ENCODE measurements around the gene DPP9. TPM values are rescaled to one million over a fixed set of nuclear protein-coding genes. Genes with fewer than 3 reads are reported as not detected.

Gene DPP9
- polyA plus RNA-seq, 2 of the 4 experiments (the other 2 are of a cell fraction): 10.1 to 53.5 TPM

DNA sequence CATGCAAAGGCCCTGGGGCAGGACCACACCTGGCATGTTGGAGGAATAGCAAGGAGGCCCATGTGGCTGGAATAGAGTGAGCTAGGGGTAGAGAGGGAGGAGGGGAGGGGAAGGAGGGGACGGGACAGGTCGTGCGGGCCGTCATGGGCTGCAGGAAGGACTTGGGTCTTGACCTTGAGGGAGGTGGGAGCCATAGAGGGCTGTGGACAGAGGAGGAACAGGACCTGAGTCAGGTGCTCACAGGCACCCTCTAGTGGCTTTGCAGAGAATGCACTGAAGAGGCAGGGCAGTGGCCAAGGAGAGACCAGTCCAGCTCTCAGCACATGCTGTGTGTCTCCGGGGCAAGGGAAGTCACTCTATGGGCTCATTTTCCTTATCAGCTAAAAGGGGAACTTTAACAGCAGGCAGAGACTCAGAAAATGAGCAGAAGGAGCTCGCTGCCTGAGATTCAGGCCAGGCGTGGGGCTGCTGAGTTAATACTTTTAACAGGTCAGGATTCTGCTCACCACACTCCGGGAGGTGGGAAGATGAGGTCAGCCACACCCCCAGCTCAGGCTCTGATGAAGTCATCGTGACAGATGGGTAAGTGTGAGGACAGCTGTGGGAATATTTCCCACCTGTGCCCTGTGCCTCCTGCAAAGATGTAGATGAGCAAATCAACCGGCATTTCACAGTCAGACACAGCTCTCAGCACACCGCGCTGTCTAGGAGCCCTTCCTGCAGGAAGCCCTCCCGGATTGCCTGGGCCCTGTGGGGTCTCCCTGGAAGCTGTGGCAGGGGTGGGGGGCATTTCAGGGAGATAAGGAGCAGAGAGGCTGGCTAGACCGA, 90.3 kb downstream of the DPP9 start:
- TF ChIP-seq JUN (IDR thresholded peaks at IDR 0.05) (no peak), CBX8 (IDR thresholded peaks at IDR 0.05) (no peak), RAD21 (conservative IDR thresholded peaks at IDR 0.05 in 1 of 2, IDR thresholded peaks at IDR 0.05 in 1 of 2) (peak; percentile 46 to 47; a peak in 4 of 5 replicates), CEBPB (IDR thresholded peaks at IDR 0.05) (no peak), KDM1A (IDR thresholded peaks at IDR 0.05; ENCODE audit: low read depth) (peak; percentile 99), ZC3H11A (IDR thresholded peaks at IDR 0.05) (no peak), CHD4 (IDR thresholded peaks at IDR 0.05; ENCODE audit: borderline replicate concordance) (peak; percentile 68; the same call in 1 of the 2 replicates), HOXB13 (CRISPR knock-in tag; IDR thresholded peaks at IDR 0.05; ENCODE audit: low read depth) (no peak), RNF2 (IDR thresholded peaks at IDR 0.05; ENCODE audit: borderline replicate concordance, low read depth) (no peak), POLR2A (IDR thresholded peaks at IDR 0.05; ENCODE audit: low read length) (no peak), NFE2L2 (conservative IDR thresholded peaks at IDR 0.05; ENCODE audit: low read length) (no peak), CBX2 (IDR thresholded peaks at IDR 0.05; ENCODE audit: borderline replicate concordance, low read depth) (no peak), FOSL2 (IDR thresholded peaks at IDR 0.05) (no peak), FOSL2 (CRISPR knock-in tag; IDR thresholded peaks at IDR 0.05) (peak; percentile 4; the same call in 1 of the 2 replicates), ZFP36 (IDR thresholded peaks at IDR 0.05; ENCODE audit: borderline replicate concordance, partially characterized antibody) (peak; percentile 97), RCOR1 (IDR thresholded peaks at IDR 0.05; ENCODE audit: low read depth, low read length) (0 out of 2 replicates have a peak, but pooled peaks have one; percentile 77), SREBF2 (IDR thresholded peaks at IDR 0.05) (no peak), HDAC2 (IDR thresholded peaks at IDR 0.05) (peak; percentile 93), POLR2AphosphoS2 (conservative IDR thresholded peaks at IDR 0.05; ENCODE audit: low read length) (no peak), SMC3 (IDR thresholded peaks at IDR 0.05) (peak; percentile 48), ESRRA (IDR thresholded peaks at IDR 0.05; ENCODE audit: borderline replicate concordance, low read length) (peak; percentile 19; the same call in 1 of the 2 replicates), MYC (IDR thresholded peaks at IDR 0.05; ENCODE audit: borderline replicate concordance, low read length) (no peak)
- TF ChIP-seq, protein P1, sequence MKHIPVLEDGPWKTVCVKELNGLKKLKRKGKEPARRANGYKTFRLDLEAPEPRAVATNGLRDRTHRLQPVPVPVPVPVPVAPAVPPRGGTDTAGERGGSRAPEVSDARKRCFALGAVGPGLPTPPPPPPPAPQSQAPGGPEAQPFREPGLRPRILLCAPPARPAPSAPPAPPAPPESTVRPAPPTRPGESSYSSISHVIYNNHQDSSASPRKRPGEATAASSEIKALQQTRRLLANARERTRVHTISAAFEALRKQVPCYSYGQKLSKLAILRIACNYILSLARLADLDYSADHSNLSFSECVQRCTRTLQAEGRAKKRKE (CRISPR knock-in tag; IDR thresholded peaks at IDR 0.05; ENCODE audit: low read depth): no peak
- TF ChIP-seq, protein P2, sequence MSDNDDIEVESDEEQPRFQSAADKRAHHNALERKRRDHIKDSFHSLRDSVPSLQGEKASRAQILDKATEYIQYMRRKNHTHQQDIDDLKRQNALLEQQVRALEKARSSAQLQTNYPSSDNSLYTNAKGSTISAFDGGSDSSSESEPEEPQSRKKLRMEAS (IDR thresholded peaks at IDR 0.05): peak; percentile 49; the same call in 1 of the 2 replicates
- TF ChIP-seq, protein P3, sequence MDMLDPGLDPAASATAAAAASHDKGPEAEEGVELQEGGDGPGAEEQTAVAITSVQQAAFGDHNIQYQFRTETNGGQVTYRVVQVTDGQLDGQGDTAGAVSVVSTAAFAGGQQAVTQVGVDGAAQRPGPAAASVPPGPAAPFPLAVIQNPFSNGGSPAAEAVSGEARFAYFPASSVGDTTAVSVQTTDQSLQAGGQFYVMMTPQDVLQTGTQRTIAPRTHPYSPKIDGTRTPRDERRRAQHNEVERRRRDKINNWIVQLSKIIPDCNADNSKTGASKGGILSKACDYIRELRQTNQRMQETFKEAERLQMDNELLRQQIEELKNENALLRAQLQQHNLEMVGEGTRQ (IDR thresholded peaks at IDR 0.05): no peak
- TF ChIP-seq, protein P4, sequence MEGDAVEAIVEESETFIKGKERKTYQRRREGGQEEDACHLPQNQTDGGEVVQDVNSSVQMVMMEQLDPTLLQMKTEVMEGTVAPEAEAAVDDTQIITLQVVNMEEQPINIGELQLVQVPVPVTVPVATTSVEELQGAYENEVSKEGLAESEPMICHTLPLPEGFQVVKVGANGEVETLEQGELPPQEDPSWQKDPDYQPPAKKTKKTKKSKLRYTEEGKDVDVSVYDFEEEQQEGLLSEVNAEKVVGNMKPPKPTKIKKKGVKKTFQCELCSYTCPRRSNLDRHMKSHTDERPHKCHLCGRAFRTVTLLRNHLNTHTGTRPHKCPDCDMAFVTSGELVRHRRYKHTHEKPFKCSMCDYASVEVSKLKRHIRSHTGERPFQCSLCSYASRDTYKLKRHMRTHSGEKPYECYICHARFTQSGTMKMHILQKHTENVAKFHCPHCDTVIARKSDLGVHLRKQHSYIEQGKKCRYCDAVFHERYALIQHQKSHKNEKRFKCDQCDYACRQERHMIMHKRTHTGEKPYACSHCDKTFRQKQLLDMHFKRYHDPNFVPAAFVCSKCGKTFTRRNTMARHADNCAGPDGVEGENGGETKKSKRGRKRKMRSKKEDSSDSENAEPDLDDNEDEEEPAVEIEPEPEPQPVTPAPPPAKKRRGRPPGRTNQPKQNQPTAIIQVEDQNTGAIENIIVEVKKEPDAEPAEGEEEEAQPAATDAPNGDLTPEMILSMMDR (IDR thresholded peaks at IDR 0.05): peak; percentile 76
- ChIA-PET CTCF (interaction anchor here (0.7 to 3.4 kb wide), 28 partner anchors 10 to 112 kb away, joined by 3 to 48 read pairs (median 7); partner anchors contain the start of genes LRG1 and SEMA6B), POLR2A (no interaction called here)
- Histone ChIP-seq H3K4me2 (peak overlapping the region; percentile 50), H3K27ac (peak overlapping the region in 1 of 2 experiments; percentile 92; a peak in 3 of 6 replicates), H3K4me3 (no peak overlapping the region), H3K9me3 (no peaks in the 10 kb centered on the region), H3K4me1 (peaks cover 22% of the 10 kb centered on the region)
- ATAC-seq: peak; percentile 86 to 88
- DNase-seq (ENCODE audit: low read depth in 1 of 2, low spot score in 1 of 2): peak; percentile 60 to 82
- no peak for FAIRE-seq
- WGBS (ENCODE audit: missing lambda C conversion rate): 15% methylated on average over 10 of the region's 14 CpGs

Small RNA genes within 50 kb of the gene (small RNA-seq; reads per million reads assigned to genes)
- gene MIR7-3: 0 to 22.9 (median 1.9) reads per million in 6 experiments

Other genes with a start within 250 kb of the DPP9 start
- 0.04 and 0.07 TPM in 2 replicates for gene PLIN4, start 205.4 kb downstream of the DPP9 start, polyA plus RNA-seq (2011; rRNA removed)
- 0.20 to 0.24 TPM (median 0.23 TPM) in 3 replicates for gene PLIN4, start 205.4 kb downstream of the DPP9 start, polyA plus RNA-seq (2017; fragmentation: RNase III; extraction: RNeasy Plus Mini Kit Qiagen cat#74134 plus additional on column Dnase treatment)
- 0.04 and 0.25 TPM in 2 replicates for gene PLIN5, start 188.6 kb downstream of the DPP9 start, polyA plus RNA-seq (2011; rRNA removed)
- 0.08 to 0.11 TPM in 2 of 3 replicates, not detected in the other for gene PLIN5, start 188.6 kb downstream of the DPP9 start, polyA plus RNA-seq (2017; fragmentation: RNase III; extraction: RNeasy Plus Mini Kit Qiagen cat#74134 plus additional on column Dnase treatment)
- 0.18 and 0.21 TPM in 2 replicates for gene LRG1, start 183.8 kb downstream of the DPP9 start, polyA plus RNA-seq (2011; rRNA removed)
- 0.03 to 0.04 TPM in 2 of 3 replicates, not detected in the other for gene LRG1, start 183.8 kb downstream of the DPP9 start, polyA plus RNA-seq (2017; fragmentation: RNase III; extraction: RNeasy Plus Mini Kit Qiagen cat#74134 plus additional on column Dnase treatment)
- gene SEMA6B, start 164.2 kb downstream of the DPP9 start, polyA plus RNA-seq (2011; rRNA removed): 5.4 and 5.7 TPM in 2 replicates
- gene SEMA6B, start 164.2 kb downstream of the DPP9 start, polyA plus RNA-seq (2017; fragmentation: RNase III; extraction: RNeasy Plus Mini Kit Qiagen cat#74134 plus additional on column Dnase treatment): 8.0 to 9.0 TPM (median 9.0 TPM) in 3 replicates
- 3.2 TPM in 2 replicates for gene TNFAIP8L1, start 84.3 kb downstream of the DPP9 start, polyA plus RNA-seq (2011; rRNA removed)
- gene TNFAIP8L1, start 84.3 kb downstream of the DPP9 start, polyA plus RNA-seq (2017; fragmentation: RNase III; extraction: RNeasy Plus Mini Kit Qiagen cat#74134 plus additional on column Dnase treatment): 4.9 to 5.9 TPM (median 5.4 TPM) in 3 replicates
- gene MYDGF, start 53.5 kb downstream of the DPP9 start, polyA plus RNA-seq (2011; rRNA removed): 62.1 and 63.3 TPM in 2 replicates
- 101 to 107 TPM (median 104 TPM) in 3 replicates for gene MYDGF, start 53.5 kb downstream of the DPP9 start, polyA plus RNA-seq (2017; fragmentation: RNase III; extraction: RNeasy Plus Mini Kit Qiagen cat#74134 plus additional on column Dnase treatment)
- gene FEM1A, start 67.9 kb upstream of the DPP9 start, polyA plus RNA-seq (2011; rRNA removed): 3.2 and 3.5 TPM in 2 replicates
- gene FEM1A, start 67.9 kb upstream of the DPP9 start, polyA plus RNA-seq (2017; fragmentation: RNase III; extraction: RNeasy Plus Mini Kit Qiagen cat#74134 plus additional on column Dnase treatment): 4.0 to 4.1 TPM (median 4.0 TPM) in 3 replicates
- 0.78 and 2.0 TPM in 2 replicates for gene TICAM1, start 107.9 kb upstream of the DPP9 start, polyA plus RNA-seq (2011; rRNA removed)
- gene TICAM1, start 107.9 kb upstream of the DPP9 start, polyA plus RNA-seq (2017; fragmentation: RNase III; extraction: RNeasy Plus Mini Kit Qiagen cat#74134 plus additional on column Dnase treatment): 3.8 to 4.0 TPM (median 3.9 TPM) in 3 replicates
- gene PLIN3, start 143.8 kb upstream of the DPP9 start, polyA plus RNA-seq (2011; rRNA removed): 28.4 and 30.1 TPM in 2 replicates
- gene PLIN3, start 143.8 kb upstream of the DPP9 start, polyA plus RNA-seq (2017; fragmentation: RNase III; extraction: RNeasy Plus Mini Kit Qiagen cat#74134 plus additional on column Dnase treatment): 75.7 to 84.3 TPM (median 83.7 TPM) in 3 replicates
- not detected in 2 replicates for gene ARRDC5, start 179.1 kb upstream of the DPP9 start, polyA plus RNA-seq (2011; rRNA removed)
- not detected in 3 replicates for gene ARRDC5, start 179.1 kb upstream of the DPP9 start, polyA plus RNA-seq (2017; fragmentation: RNase III; extraction: RNeasy Plus Mini Kit Qiagen cat#74134 plus additional on column Dnase treatment)
- 7.2 and 8.5 TPM in 2 replicates for gene UHRF1, start 185.7 kb upstream of the DPP9 start, polyA plus RNA-seq (2011; rRNA removed)
- gene UHRF1, start 185.7 kb upstream of the DPP9 start, polyA plus RNA-seq (2017; fragmentation: RNase III; extraction: RNeasy Plus Mini Kit Qiagen cat#74134 plus additional on column Dnase treatment): 50.6 to 52.7 TPM (median 52.3 TPM) in 3 replicates
- 3.0 and 3.2 TPM in 2 replicates for gene KDM4B, start 245.3 kb upstream of the DPP9 start, polyA plus RNA-seq (2011; rRNA removed)
- 4.3 to 4.6 TPM (median 4.6 TPM) in 3 replicates for gene KDM4B, start 245.3 kb upstream of the DPP9 start, polyA plus RNA-seq (2017; fragmentation: RNase III; extraction: RNeasy Plus Mini Kit Qiagen cat#74134 plus additional on column Dnase treatment)

Measured in A549 (cell line).